NCI-H526 treated with DMSO at 0.1 percent for 48 hours (cell line): ENCODE data around the gene IL27RA.
"Not testable (repeated sequence)": the region's sequence is repeated elsewhere in the genome, so short reads cannot be mapped to it uniquely, and the experiment has no call there.

ENCODE experiments used
- DNase-seq: peaks from one replicate; lab custom pipeline; 2025; lab: John Stamatoyannopoulos, UW

The IL27RA gene

GRCh38 chr19:13999085-13999484 lies 32.5 kb upstream of the IL27RA start:
- DNase-seq = no peak

- DNase-seq = no peak
These were observed 30.7 kb upstream of the IL27RA start for GRCh38 chr19:14000691-14001375.

- DNase-seq = no peak
These were observed 28.9 kb upstream of the IL27RA start for GRCh38 chr19:14002571-14003250.

GRCh38 chr19:14003251-14004055 lies 28.1 kb upstream of the IL27RA start:
- no peak for DNase-seq

- no peak for DNase-seq
These were observed 26.8 kb upstream of the IL27RA start for GRCh38 chr19:14004619-14005348.

GRCh38 chr19:14005349-14006084 lies 26.0 kb upstream of the IL27RA start:
- DNase-seq = peak; percentile 21

- peak; percentile 97 for DNase-seq
These were observed 25.3 kb upstream of the IL27RA start, which contains the start of gene RFX1 for GRCh38 chr19:14006085-14006765. TSS of gene RFX1 (minus strand) at chr19:14006320. CDS start at chr19:13993843, 12,477 bp downstream.

- DNase-seq = no peak
These were observed 24.6 kb upstream of the IL27RA start for GRCh38 chr19:14006766-14007562.

GRCh38 chr19:14012378-14012915 lies 19.1 kb upstream of the IL27RA start:
- DNase-seq = no peak

GRCh38 chr19:14015524-14016035 lies 16.0 kb upstream of the IL27RA start:
- peak; percentile 64 for DNase-seq

- DNase-seq = no peak
These were observed 12.5 kb upstream of the IL27RA start for GRCh38 chr19:14019100-14019499.

- DNase-seq = not testable (repeated sequence)
These were observed 11.8 kb upstream of the IL27RA start for GRCh38 chr19:14019739-14020138.

- no peak for DNase-seq
These were observed 10.1 kb upstream of the IL27RA start for GRCh38 chr19:14021474-14021873.

GRCh38 chr19:14022469-14022868 lies 9.1 kb upstream of the IL27RA start:
- no peak for DNase-seq

GRCh38 chr19:14023404-14024235 lies 7.9 kb upstream of the IL27RA start:
- DNase-seq = no peak

- not testable (repeated sequence) for DNase-seq
These were observed 4.8 kb upstream of the IL27RA start for GRCh38 chr19:14026652-14027192.

GRCh38 chr19:14027856-14028450 lies 3.6 kb upstream of the IL27RA start, which contains the start of gene RLN3:
TSS of gene RLN3 (plus strand) at chr19:14028148. CDS start at chr19:14028205, 57 bp downstream.
- DNase-seq = no peak

- DNase-seq = no peak
These were observed 2.7 kb upstream of the IL27RA start for GRCh38 chr19:14028901-14029300.
